GM19463 (cell line): ENCODE measurements around the gene DPP6.

Experiments used
- ATAC-seq: cut with Tn5 transposase; IDR thresholded peaks from one replicate; pipeline ENCODE4 v1.9.1; 2021; ENCODE audit warnings: mild to moderate bottlenecking, moderate library complexity; ENCODE audit not compliant: unreplicated experiment

DPP6 gene

DNA sequence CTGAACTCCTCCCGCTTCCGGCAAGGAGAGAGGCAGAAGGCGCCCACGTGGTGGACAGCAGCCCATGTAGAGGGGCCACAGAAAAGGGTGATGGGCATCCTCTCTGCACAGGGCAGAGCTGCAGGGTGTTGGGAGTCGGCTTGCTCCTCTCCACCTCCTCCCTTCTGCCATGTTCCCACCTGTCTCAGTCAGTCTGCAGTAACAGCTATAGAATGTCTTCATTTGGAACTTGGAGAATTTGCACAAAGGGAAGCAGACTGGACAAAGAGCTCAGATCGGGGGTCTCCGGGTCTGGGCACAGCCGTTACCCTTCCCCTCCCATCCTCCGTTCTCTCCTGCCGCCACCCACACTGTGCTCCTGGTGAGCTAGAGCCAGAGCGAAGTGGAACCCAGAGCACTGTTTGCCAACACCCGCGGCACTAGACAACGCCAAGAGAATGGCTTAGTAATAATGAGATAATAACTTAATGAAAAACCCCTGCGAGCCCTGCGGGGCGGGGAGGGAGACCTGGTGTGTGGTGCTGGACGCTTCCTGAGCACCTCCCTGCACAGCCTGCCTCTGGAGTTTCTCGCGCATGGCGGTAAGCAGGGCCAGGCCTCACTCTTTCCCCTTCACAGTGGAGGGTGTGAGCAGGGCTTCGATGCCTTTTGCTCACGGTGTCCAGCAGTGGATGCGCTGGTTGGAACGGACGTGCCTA is 696.0 kb downstream of the DPP6 start:
- no peak for ATAC-seq

DNA sequence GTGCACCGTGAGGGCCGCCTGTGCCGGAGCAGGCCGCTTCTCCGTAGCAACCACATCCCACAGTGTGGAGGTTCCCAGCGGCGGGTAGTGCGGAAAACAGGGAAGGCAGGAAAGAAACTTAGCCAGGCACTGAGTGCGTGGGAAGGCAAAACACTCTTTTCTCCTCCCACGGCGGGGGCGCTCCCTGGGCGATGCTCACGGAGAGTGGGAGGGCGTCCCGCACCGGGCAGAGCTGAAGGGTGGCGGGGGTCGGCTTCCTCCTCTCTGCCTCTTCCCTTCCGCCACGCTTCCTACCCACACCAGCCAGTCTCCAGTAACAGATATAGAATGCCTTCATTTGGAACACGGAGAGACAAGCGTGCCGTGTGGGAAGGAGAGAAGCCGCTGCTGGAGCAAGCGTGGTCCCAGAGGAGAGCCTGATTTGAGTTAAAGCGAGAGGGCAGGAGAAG is 698.2 kb downstream of the DPP6 start:
- ATAC-seq: no peak

DNA sequence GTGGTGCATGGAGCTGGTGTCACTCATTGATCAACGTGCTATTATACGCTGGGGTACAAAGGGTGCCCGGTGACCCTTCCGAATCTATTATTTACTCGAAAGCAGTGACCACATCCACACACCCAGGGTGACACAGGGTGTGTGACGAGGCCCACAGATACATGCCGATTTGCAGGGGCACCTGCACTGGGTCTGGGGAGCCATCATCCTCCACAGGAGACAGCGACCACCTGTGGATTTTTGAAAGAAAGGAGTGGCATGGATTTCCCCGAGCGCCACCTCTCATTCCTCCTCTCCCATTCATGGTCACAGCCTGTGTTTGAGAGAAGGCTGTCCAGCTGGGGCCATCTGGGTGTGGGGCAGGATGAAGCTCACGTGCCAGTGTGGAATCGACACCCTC is 701.0 kb downstream of the DPP6 start:
- no peak for ATAC-seq

GRCh38 chr7:154757756-154758155 is 705.6 kb downstream of the DPP6 start:
- ATAC-seq: no peak

DNA sequence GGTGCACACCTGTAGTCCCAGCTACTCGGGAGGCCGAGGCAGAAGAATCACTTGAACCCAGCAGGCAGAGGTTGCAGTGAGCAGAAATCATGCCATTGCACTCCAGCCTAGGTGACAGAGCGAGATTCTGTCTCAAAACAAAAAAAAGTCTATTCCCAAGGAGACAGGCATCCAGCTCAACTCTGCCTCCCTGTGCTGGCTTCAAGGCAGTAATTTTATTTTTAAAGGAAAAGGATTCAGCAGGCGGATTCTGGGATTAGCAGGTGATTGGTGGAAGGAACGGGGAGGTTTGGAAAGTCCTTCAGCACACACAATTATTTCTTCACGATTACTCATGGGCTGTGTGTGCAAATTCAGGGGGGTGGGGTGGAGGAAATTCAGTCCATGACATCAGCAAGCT is 707.8 kb downstream of the DPP6 start:
- no peak for ATAC-seq

DNA sequence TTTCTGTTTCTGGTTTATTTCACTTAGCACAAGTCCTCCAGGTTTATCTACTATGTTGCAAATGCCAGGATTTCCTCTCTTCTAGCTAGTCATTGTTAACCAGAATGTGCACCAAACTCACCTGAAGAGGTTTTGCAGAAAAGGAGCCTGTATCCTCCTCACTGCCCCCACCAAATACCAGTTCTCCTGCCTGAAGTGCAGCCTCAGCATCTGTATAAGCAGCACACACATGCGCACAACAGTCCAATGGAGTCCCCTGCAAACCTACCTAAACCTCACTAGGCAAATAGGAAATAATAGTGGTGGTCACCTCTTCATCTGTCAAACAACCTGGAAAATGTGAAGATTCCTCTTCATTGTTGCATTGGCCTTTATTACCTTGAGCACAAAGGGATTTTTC is 712.9 kb downstream of the DPP6 start:
- ATAC-seq: no peak

GRCh38 chr7:154767142-154767541 is 714.9 kb downstream of the DPP6 start:
- ATAC-seq: no peak

DNA sequence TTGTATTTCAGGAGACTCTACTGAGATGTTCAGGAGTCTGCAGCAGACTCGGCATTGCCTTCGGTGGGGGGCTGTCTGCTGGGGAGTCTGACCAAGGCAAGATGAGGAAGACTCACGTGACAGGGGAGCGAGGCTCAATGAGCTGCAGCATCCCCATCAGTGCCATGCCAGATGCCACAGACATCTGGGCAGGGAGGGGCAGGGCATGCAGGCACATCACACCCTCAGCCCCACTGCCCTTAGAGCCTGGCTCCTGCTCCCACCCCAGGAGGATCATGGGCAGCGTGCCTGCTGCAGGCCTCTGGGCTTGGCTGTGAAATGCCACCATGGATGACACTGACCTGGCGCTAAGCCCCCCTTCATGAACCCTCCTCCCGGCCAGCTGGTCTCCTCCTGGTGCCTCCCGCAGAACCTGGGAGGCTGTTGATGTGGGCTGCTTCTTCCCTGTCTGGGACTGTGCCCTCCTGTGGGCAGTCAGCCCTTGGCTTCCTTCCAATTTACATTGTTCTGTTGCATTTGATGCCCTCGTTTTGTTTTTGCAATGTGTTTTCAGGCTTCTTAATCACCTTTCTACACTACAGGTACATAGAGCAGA is 715.7 kb downstream of the DPP6 start:
- no peak for ATAC-seq

GRCh38 chr7:154769001-154769400 is 716.8 kb downstream of the DPP6 start:
- ATAC-seq: no peak

GRCh38 chr7:154769527-154769926 is 717.3 kb downstream of the DPP6 start:
- ATAC-seq: no peak

DNA sequence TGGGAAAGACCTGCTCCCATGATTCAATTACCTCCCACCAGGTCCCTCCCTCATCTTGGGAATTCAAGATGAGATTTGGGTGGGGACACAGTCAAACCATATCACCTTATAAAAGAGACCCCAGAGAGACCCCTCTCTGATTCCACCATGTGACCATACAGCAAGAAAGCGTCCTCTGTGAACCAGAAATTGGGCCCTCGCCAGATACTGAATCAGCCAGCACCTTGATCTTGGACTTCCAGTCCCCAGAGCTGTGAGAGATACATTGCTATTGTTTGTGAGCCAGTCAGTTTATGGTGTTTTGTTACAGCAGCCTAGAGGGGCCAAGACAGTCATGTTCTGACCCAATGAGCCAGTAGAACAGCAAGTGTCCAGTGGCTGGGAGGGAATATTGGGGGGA is 718.2 kb downstream of the DPP6 start:
- no peak for ATAC-seq

DNA sequence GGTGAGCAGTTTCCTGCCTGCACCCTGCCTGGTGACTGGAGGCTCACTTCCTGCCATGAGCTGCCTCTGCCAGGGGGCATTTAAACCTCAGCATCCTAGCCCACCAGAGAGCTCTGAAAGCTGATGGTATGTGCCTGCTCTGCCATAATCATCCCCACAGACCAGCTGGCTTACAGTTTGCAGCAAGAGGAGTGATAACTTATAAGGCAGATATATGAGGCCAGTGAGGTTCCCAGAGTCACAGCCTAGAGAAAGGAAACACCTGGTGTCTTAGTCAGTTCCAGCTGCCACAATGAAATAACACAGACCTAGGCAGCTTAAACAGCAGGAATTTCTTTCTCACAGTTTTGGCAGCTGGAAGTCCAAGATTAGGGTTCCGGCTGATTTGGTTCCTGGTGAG is 718.8 kb downstream of the DPP6 start:
- ATAC-seq: no peak

- ATAC-seq: no peak
Observed at GRCh38 chr7:154774303-154774969, 722.2 kb downstream of the DPP6 start.

DNA sequence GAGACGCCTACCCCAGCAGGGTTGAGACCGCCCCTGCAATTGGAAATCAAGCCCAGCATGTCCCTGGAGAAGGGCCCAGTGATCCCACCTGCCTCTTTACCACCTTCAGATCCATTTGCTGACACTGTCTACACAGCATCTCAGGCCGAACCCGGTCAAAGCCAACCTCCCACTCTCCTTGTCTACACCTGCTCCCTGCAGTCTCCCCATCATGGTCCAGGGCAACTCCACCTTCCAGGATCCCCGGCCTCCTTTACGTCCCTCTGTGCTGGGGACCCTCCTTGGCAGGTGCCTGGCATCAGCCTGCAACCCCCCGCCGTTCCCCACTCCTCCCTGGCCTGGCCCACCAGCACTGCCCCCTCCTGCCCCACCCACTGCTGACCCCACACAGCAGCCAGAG is 723.5 kb downstream of the DPP6 start:
- no peak for ATAC-seq

DNA sequence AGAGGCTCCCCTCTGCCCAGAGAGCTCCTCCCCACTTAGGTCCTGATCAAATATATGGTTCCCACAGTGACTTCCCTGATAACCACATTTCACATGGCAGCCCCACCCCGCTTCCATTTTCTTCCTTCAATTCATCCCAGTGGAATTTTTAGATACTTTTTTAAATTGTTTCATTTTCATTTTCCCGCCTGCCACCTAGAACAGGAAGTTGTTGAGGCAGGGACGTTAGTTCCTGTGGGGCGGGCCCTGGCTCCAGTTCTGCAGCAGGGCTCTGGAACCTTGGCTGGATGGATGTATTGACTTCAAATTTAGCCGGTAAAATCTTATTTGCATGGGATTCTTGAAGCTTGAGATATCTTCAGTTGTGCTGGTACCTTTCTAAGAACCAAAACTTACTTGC is 724.2 kb downstream of the DPP6 start:
- ATAC-seq: no peak

DNA sequence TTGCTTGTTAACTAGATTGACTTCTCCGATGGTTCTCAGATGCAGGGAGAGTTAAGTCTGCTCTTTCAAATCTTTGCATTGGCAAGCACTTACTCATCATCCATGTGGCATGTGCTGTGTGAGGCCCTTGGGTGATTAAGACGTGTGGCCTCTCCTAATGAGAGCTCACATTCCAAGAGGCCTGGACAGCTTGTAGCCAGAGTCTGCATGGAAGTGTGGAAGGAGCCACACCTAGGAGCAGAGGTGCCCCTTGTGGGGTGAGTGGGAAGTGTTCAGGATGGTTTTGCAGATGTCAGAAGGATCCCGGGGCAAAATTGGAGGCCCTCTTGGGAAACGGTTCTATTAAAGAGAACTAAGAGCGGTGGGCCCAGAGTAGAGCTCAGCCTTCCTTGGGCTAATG is 724.8 kb downstream of the DPP6 start:
- ATAC-seq: no peak

GRCh38 chr7:154777489-154777888 is 725.3 kb downstream of the DPP6 start:
- ATAC-seq: no peak

- ATAC-seq: no peak
Observed at GRCh38 chr7:154777908-154778307, 725.7 kb downstream of the DPP6 start.

GRCh38 chr7:154781369-154782303 is 729.4 kb downstream of the DPP6 start:
- ATAC-seq: no peak

DNA sequence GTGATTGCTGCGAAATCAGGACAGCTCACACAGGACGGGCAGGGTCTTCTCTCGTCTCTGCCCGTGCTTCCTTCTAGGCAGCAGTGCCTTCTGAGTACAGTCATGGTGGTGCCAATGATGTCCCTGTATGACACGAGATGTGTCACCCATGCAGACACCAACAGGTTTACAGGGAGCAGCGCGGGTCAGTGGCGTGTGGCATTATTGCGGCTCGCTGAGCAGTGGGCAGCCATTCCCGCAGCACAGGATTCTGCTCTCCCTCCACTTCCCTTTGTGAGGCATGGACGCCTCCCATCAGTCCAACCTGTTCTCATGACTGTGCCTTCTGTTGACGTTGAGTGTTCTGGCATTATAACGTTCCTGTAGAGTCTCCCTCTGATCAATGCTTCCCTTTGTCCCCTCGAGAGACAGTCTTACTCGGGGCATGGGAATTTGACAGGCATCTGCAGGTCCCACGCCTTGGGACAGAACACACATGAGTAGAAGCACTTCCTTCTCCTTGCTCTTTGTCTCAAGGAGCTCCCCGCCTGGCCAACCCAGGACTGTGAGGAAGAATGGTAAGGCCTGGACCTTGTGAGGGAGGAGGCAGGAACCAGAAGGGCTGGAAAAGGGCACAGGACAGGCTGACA is 731.2 kb downstream of the DPP6 start:
- ATAC-seq: no peak

- ATAC-seq: no peak
Observed at GRCh38 chr7:154785898-154786297, 733.7 kb downstream of the DPP6 start.
